K562 (cell line): ENCODE results near the gene PTPRM. TPM values are rescaled to one million over a fixed set of nuclear protein-coding genes. Genes with fewer than 3 reads are reported as not detected.

Experiments
- ATAC-seq: fragments of 200-7000 bp; cut with Tn5 transposase; 3 replicates; pipeline ENCODE4 v1.9.1; 2020; ENCODE audit warnings: moderate library complexity
- BruUV-seq: library from RNA; stranded (reverse); fragments of 400-500 nt; replicated peaks from 2 replicates; lab custom pipeline; 2021; lab: Mats Ljungman, UMichigan
- CTCF ChIA-PET: fragments of 300-600 bp; formaldehyde crosslinking; extraction: SDS; loops from one replicate; lab custom pipeline; 2021; ENCODE audit warnings: low intra/inter-chr PET ratio; lab: Yijun Ruan, JAX
- POLR2A ChIA-PET: fragments of 300-600, 350-650 bp; sonication (Branson Sonifier 250); formaldehyde crosslinking; extraction: SDS; loops from one replicate; lab custom pipeline; 2021; ENCODE audit warnings: antibody characterized with exemption, inconsistent platforms; lab: Yijun Ruan, JAX
- DNase-seq, 4 experiments: peaks; one replicate each; pipeline versions ENCODE4 v3.0.0 to v3.0.0-alpha.2; 2011 to 2018; ENCODE audit warnings: low spot score in 3 of 4, mixed read lengths in 3 of 4; ENCODE audit errors: extremely low read depth in 1 of 4
- FAIRE-seq: peaks from 2 replicates; lab custom pipeline; 2011; peaks lifted over from hg19 to GRCh38; lab: Jason Lieb, UNC
- H2AFZ ChIP-seq: 2 replicates; pipeline ENCODE4 v1.6.0; 2011; ENCODE audit warnings: low read depth, low read length, control low read depth, inconsistent platforms
- H3K27ac ChIP-seq: fragments of 200-600 bp; 3 replicates; pipeline ENCODE4 v1.8.0; 2011; ENCODE audit warnings: low read depth, mild to moderate bottlenecking, control low read depth, inconsistent platforms, low read length, moderate library complexity, mixed read lengths; ENCODE audit errors: extremely low read depth
- H3K27me3 ChIP-seq, 2 experiments: fragments of 300-600 bp in 1 of 2; 2 replicates in 1 of 2; 3 replicates in 1 of 2; pipeline versions ENCODE4 v1.6.0 to v1.8.0; 2011; ENCODE audit warnings: inconsistent platforms in 2 of 2, low read length in 2 of 2, mild to moderate bottlenecking in 1 of 2, mixed read lengths in 1 of 2, moderate library complexity in 1 of 2; ENCODE audit not compliant: control insufficient read depth in 2 of 2, insufficient read depth in 2 of 2
- H3K36me3 ChIP-seq: fragments of 300-600 bp; 3 replicates; pipeline ENCODE4 v1.8.0; 2011; ENCODE audit warnings: mild to moderate bottlenecking, low read length, inconsistent platforms; ENCODE audit not compliant: control insufficient read depth, insufficient read depth
- H3K4me1 ChIP-seq, 2 experiments: fragments of 200-600 bp in 1 of 2; replicated peaks in 1 of 2; 2 replicates in 1 of 2; 3 replicates in 1 of 2; pipeline versions ENCODE4 v1.5.1 to v1.8.0; 2011; ENCODE audit warnings: inconsistent platforms in 2 of 2, low read length in 2 of 2, mild to moderate bottlenecking in 1 of 2, mixed read lengths in 1 of 2, moderate library complexity in 1 of 2; ENCODE audit not compliant: control insufficient read depth in 2 of 2, insufficient read depth in 2 of 2
- H3K4me2 ChIP-seq: 2 replicates; pipeline ENCODE4 v1.6.1; 2011; ENCODE audit warnings: low read length, control low read depth, inconsistent platforms, mixed read lengths; ENCODE audit not compliant: insufficient read depth
- H3K4me3 ChIP-seq: fragments of 200-600 bp; sonication (generic), shearing (Covaris generic); 2 replicates; pipeline ENCODE4 v1.5.1; 2016; ENCODE audit warnings: control low read depth, inconsistent platforms
- H3K79me2 ChIP-seq: fragments of 200-600 bp; 3 replicates; pipeline ENCODE4 v1.8.0; 2011; ENCODE audit warnings: low read length, inconsistent platforms; ENCODE audit not compliant: control insufficient read depth, insufficient read depth
- H3K9ac ChIP-seq, 2 experiments: 2 replicates each; pipeline versions ENCODE4 v1.6.0 to v1.6.1; 2011; ENCODE audit warnings: low read depth in 2 of 2, low read length in 2 of 2, control low read depth in 1 of 2, inconsistent platforms in 1 of 2, mild to moderate bottlenecking in 1 of 2, mixed read lengths in 1 of 2; ENCODE audit not compliant: insufficient read depth in 1 of 2
- H3K9me1 ChIP-seq: one replicate; pipeline ENCODE4 v1.6.0; 2011; ENCODE audit warnings: inconsistent platforms, mild to moderate bottlenecking, low read length, moderate library complexity; ENCODE audit not compliant: control insufficient read depth, insufficient read depth
- H3K9me3 ChIP-seq: replicated peaks from 2 replicates; pipeline ENCODE4 v1.5.1; 2011; ENCODE audit warnings: low read depth, low read length, inconsistent platforms; ENCODE audit not compliant: control insufficient read depth, insufficient read depth
- H4K20me1 ChIP-seq: replicated peaks from 2 replicates; pipeline ENCODE4 v1.6.1; 2011; ENCODE audit warnings: low read length, inconsistent platforms, mixed read lengths; ENCODE audit not compliant: control insufficient read depth, insufficient read depth
- ARID3A ChIP-seq: IDR thresholded peaks from 2 replicates; pipeline ENCODE4 v1.6.1; 2012; ENCODE audit warnings: low read depth, low read length, improper control_type of control experiment, borderline replicate concordance
- CHCHD3 ChIP-seq: fragments of 250-450 bp; sonication (Bioruptor Pico); IDR thresholded peaks from 2 replicates; pipeline ENCODE4 v2.1.2; 2022; ENCODE audit warnings: mild to moderate bottlenecking
- CHD4 ChIP-seq: fragments of 200-600 bp; sonication (generic); IDR thresholded peaks from 3 replicates; pipeline ENCODE4 v1.6.1; 2012; ENCODE audit warnings: low read depth, mild to moderate bottlenecking, mixed read lengths, low read length, inconsistent platforms; ENCODE audit not compliant: insufficient read depth, insufficient replicate concordance, poor library complexity, severe bottlenecking
- CREB3 ChIP-seq: fragments of 450-650 bp; conservative IDR thresholded peaks from 2 replicates; pipeline ENCODE4 v1.6.1; 2016; ENCODE audit warnings: missing genetic modification characterization, low read depth, mild to moderate bottlenecking, missing compliant biosample characterization, moderate library complexity
- HCFC1 ChIP-seq: IDR thresholded peaks from 2 replicates; pipeline ENCODE4 v1.6.1; 2012; ENCODE audit warnings: low read depth, low read length, improper control_type of control experiment
- MCM2 ChIP-seq: fragments of 450-650 bp; IDR thresholded peaks from 2 replicates; pipeline ENCODE4 v1.6.1; 2017; ENCODE audit warnings: low read depth, mild to moderate bottlenecking
- MNT ChIP-seq, 2 experiments: fragments of 450-650 bp; conservative IDR thresholded peaks; 2 replicates each; pipeline ENCODE4 v1.6.1; 2017; ENCODE audit warnings: mild to moderate bottlenecking in 2 of 2, moderate library complexity in 2 of 2
- POLR3G ChIP-seq: IDR thresholded peaks from 2 replicates; pipeline ENCODE4 v1.6.1; 2011; ENCODE audit not compliant: insufficient read length, insufficient replicate concordance; ENCODE audit errors: extremely low read depth
- RB1 ChIP-seq: fragments of 450-650 bp; IDR thresholded peaks from 2 replicates; pipeline ENCODE4 v1.6.1; 2017; ENCODE audit warnings: low read depth, mild to moderate bottlenecking
- RBM15 ChIP-seq: fragments of 200-400 bp; formaldehyde crosslinking; IDR thresholded peaks from 2 replicates; pipeline ENCODE4 v1.6.1; 2018; ENCODE audit warnings: mild to moderate bottlenecking, low read length, moderate library complexity; ENCODE audit not compliant: insufficient read depth
- STAT5A ChIP-seq: IDR thresholded peaks from 2 replicates; pipeline ENCODE4 v1.6.1; 2012; ENCODE audit warnings: low read length, inconsistent platforms, borderline replicate concordance
- ZBTB5 ChIP-seq: fragments of 450-650 bp; IDR thresholded peaks from 2 replicates; pipeline ENCODE4 v1.6.1; 2017; ENCODE audit warnings: antibody characterized with exemption
- ZNF212 ChIP-seq: fragments of 450-650 bp; formaldehyde crosslinking; IDR thresholded peaks from 2 replicates; pipeline ENCODE4 v1.4.0; 2020; ENCODE audit warnings: mild to moderate bottlenecking
- ZNF740 ChIP-seq, 3 experiments: fragments of 200-800 bp in 1 of 3; sonication (Bioruptor generic) in 1 of 3; sonication (generic) in 1 of 3; formaldehyde crosslinking in 1 of 3; IDR thresholded peaks; 2 replicates each; pipeline versions ENCODE4 v1.6.1 to v1.8.0; 2016 to 2022; ENCODE audit warnings: mild to moderate bottlenecking in 2 of 3, missing compliant biosample characterization in 2 of 3, missing genetic modification characterization in 2 of 3, missing genetic modification reagents in 1 of 3
- WGBS: fragments of 100-300 bp; shearing (Covaris generic); methylation state at CpG from one replicate; pipeline ENCODE4 v1.1.6; 2016; ENCODE audit warnings: low coverage, mixed read lengths; ENCODE audit not compliant: insufficient coverage; ENCODE audit errors: missing lambda C conversion rate; 5-methylcytosine and 5-hydroxymethylcytosine counted together
- in situ Hi-C: fragments of 300-500 bp; cut with MboI; formaldehyde crosslinking; loops from 4 replicates; pipeline ENCODE4 v1.15.0; 2018; ENCODE audit warnings: inconsistent platforms, mixed read lengths
- intact Hi-C: fragments of 100-400 bp; cut with micrococcal nuclease; formaldehyde crosslinking; loops from 2 replicates; pipeline ENCODE4 v1.14.2; 2022
- polyA plus RNA-seq, 8 experiments: library from polyadenylated mRNA; depleted of rRNA in 4 of 8; stranded (reverse) in 5 of 8; unstranded in 3 of 8; fragments of >200 nt; fragmentation: Nextera tagmentation in 2 of 8; fragmentation: Illumina TruSeq in 1 of 8; extraction: Ambion mirVana in 2 of 8; extraction: Trizol in 1 of 8; gene quantifications; 2 replicates each; pipeline versions ENCODE4 v1.2.1 to v1.2.3, GENCODE V29; 2011 to 2014; ENCODE audit warnings: inconsistent platforms in 1 of 8, missing spikeins in 1 of 8
- total RNA-seq, 7 experiments: library from RNA; depleted of rRNA in 6 of 7; stranded (reverse); fragments of >200 nt in 6 of 7; fragmentation: Illumina TruSeq in 2 of 7; extraction: Trizol in 2 of 7; gene quantifications; 2 replicates each; pipeline versions ENCODE4 v1.2.1 to v1.2.3, GENCODE V29; 2011 to 2021; ENCODE audit warnings: low replicate concordance in 1 of 7

The PTPRM gene
- total and polyA plus RNA-seq, 9 of the 15 experiments (the other 6 are each of a cell fraction or from before 2014, with no cell fraction given) = 0.03 to 0.16 (median 0.08) TPM; not detected in 3

- no peak for TF ChIP-seq CREB3 (tag)
- no peak for TF ChIP-seq RBM15
- TF ChIP-seq CHCHD3 (CRISPR knock-in tag) = no peak
- TF ChIP-seq STAT5A = no peak
- TF ChIP-seq MCM2 = no peak
- TF ChIP-seq HCFC1 = no peak
- no peak for TF ChIP-seq CHD4
- TF ChIP-seq RB1 = no peak
These were observed 208.0 kb downstream of the PTPRM start (continued) for GRCh38 chr18:7775128-7775527.

- Histone ChIP-seq H3K9me3 (no peaks in the 10 kb centered on the region), H3K9me1 (no peaks in the 10 kb centered on the region), H3K36me3 (no peaks in the 10 kb centered on the region), H3K27me3 (no peaks in the 10 kb centered on the region), H3K4me2 (no peak overlapping the region), H3K27ac (no peak overlapping the region), H3K79me2 (no peaks in the 10 kb centered on the region), H3K9ac (no peak overlapping the region), H3K4me3 (no peak overlapping the region), H3K4me1 (no peaks in the 10 kb centered on the region), H2AFZ (no peak overlapping the region), H4K20me1 (no peaks in the 10 kb centered on the region; the same call in 1 of the 2 replicates)
- in situ Hi-C loops = no loop called here
- no peak for DNase-seq
- WGBS = 0% methylated on average over 2 of the region's 2 CpGs
- BruUV-seq = no TSS peak
- no peak for FAIRE-seq
- intact Hi-C loops = no loop called here
- ChIA-PET POLR2A (no interaction called here), CTCF (no interaction called here)
- ATAC-seq = no peak
- TF ChIP-seq ZBTB5 (no peak), MNT (conservative IDR thresholded peaks at IDR 0.05) (no peak), ZNF740 (CRISPR knock-in tag; IDR thresholded peaks at IDR 0.05) (no peak), ZNF740 (tag; IDR thresholded peaks at IDR 0.05) (no peak), ZNF212 (CRISPR knock-in tag) (no peak), ARID3A (no peak), POLR3G (no peak)
These were observed 208.7 kb downstream of the PTPRM start for GRCh38 chr18:7775843-7776242.
